GM12872 (cell line): Measurements from ENCODE around the gene LCN10.

ENCODE experiments used
- CTCF ChIP-seq: IDR thresholded peaks from 3 replicates; pipeline ENCODE4 v1.5.1; 2011; ENCODE audit warnings: low read depth, mild to moderate bottlenecking, low read length, moderate library complexity; ENCODE audit not compliant: insufficient read depth

LCN10 gene

DNA sequence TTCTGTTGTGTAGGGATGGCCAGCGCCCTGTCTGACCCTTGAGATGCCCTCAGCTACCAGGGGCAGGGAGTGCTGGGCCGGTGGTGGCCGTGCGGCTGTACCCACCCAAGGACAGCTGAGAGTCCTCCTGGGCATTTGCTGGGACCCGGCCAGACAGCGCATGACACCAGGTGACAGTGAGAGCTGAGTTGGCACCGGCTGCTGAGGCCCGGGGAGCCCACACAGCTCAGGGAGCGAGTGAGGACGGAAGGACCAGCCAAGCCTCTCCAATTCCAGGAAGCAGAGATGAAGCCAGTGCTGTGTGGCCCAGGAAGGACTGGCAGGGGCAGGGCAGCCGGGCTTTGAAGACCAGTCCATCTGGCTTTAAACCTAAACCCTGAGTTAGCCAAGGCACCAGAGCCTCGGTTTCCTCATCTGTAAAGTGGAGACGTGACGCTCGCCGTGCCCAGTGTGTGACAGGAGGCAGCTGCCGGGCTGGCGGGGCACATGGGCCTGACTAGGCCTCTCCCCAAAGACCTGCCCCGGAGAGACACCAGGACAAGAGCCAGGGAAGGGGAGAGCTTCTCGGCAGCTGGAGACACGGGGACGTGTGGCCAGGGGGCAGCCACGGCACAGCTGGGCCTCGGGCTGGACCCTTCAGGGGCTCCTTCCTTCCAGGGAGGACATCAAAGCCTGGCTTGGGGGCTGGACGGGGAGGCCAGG lies 52.5 kb downstream of the LCN10 start:
- TF ChIP-seq CTCF: no peak

- no peak for TF ChIP-seq CTCF
Observed at GRCh38 chr9:136689108-136689460, 53.7 kb downstream of the LCN10 start.

GRCh38 chr9:136688274-136689107 lies 54.2 kb downstream of the LCN10 start:
- TF ChIP-seq CTCF: no peak
